H1 (cell line): ENCODE data around the gene SCNN1A. TPM values are rescaled to one million over a fixed set of nuclear protein-coding genes. Genes with fewer than 3 reads are reported as not detected.

ENCODE experiments used
- polyA plus RNA-seq, 7 experiments: library from polyadenylated mRNA; depleted of rRNA in 3 of 7; stranded (reverse) in 5 of 7; unstranded in 2 of 7; fragments of >200 nt in 5 of 7; fragments of 200-250 nt in 2 of 7; gene quantifications; 1 replicate in 5 of 7; 2 replicates in 1 of 7; 4 replicates in 1 of 7; pipeline versions ENCODE4 v1.2.1 to v1.2.3, GENCODE V29; 2011 to 2013; ENCODE audit warnings: missing spikeins in 2 of 7, mixed read lengths in 2 of 7
- small RNA-seq: library from polyadenylated mRNA; stranded (forward); fragments of <200 nt; extraction: miRNeasy Mini kit (QIAGEN cat#:217004); gene quantifications from one replicate; pipeline ENCODE3, GENCODE V24; 2013; ENCODE audit not compliant: insufficient read depth
- total RNA-seq: library from RNA; stranded (reverse); fragmentation: NEBNext Ultra II Directional; extraction: Animal tissue kit (Norgen Biotek cat#: 25700); gene quantifications from 2 replicates; pipeline ENCODE4 v1.2.1, GENCODE V29; 2021

The SCNN1A gene
- total and polyA plus RNA-seq, 2 of the 8 experiments (the other 6 are each of a cell fraction or from before 2014, with no cell fraction given) = 85.5 to 156 TPM

Small RNAs within 50 kb of the gene (small RNA-seq; reads per million reads assigned to genes)
- gene RN7SL391P = not detected

Other genes with a start within 250 kb of the SCNN1A start
- gene CD9, start 175.2 kb downstream of the SCNN1A start, total RNA-seq = 164 and 168 TPM in 2 replicates
- gene CD9, start 175.2 kb downstream of the SCNN1A start, polyA plus RNA-seq (2011; rRNA removed) = 173 and 319 TPM in 2 replicates
- gene PLEKHG6, start 64.9 kb downstream of the SCNN1A start, total RNA-seq = 25.5 and 32.5 TPM in 2 replicates
- 23.1 and 38.1 TPM in 2 replicates for gene PLEKHG6, start 64.9 kb downstream of the SCNN1A start, polyA plus RNA-seq (2011; rRNA removed)
- 42.1 and 45.8 TPM in 2 replicates for gene TNFRSF1A, start 33.5 kb downstream of the SCNN1A start, total RNA-seq
- 28.7 and 48.7 TPM in 2 replicates for gene TNFRSF1A, start 33.5 kb downstream of the SCNN1A start, polyA plus RNA-seq (2011; rRNA removed)
- 6.3 and 6.7 TPM in 2 replicates for gene LTBR, start 8.6 kb upstream of the SCNN1A start, total RNA-seq
- gene LTBR, start 8.6 kb upstream of the SCNN1A start, polyA plus RNA-seq (2011; rRNA removed) = 5.1 and 9.2 TPM in 2 replicates
- 0.28 TPM in 1 of 2 replicates, not detected in the other for gene CD27, start 69.4 kb upstream of the SCNN1A start, total RNA-seq
- gene CD27, start 69.4 kb upstream of the SCNN1A start, polyA plus RNA-seq (2011; rRNA removed) = 0.39 TPM in 2 replicates
- 0.61 and 0.67 TPM in 2 replicates for gene TAPBPL, start 76.5 kb upstream of the SCNN1A start, total RNA-seq
- 1.5 and 1.6 TPM in 2 replicates for gene TAPBPL, start 76.5 kb upstream of the SCNN1A start, polyA plus RNA-seq (2011; rRNA removed)
- 9.3 and 10.8 TPM in 2 replicates for gene VAMP1, start 95.1 kb upstream of the SCNN1A start, total RNA-seq
- 23.1 and 28.2 TPM in 2 replicates for gene VAMP1, start 95.1 kb upstream of the SCNN1A start, polyA plus RNA-seq (2011; rRNA removed)
- 318 and 331 TPM in 2 replicates for gene MRPL51, start 117.7 kb upstream of the SCNN1A start, total RNA-seq
- gene MRPL51, start 117.7 kb upstream of the SCNN1A start, polyA plus RNA-seq (2011; rRNA removed) = 101 and 119 TPM in 2 replicates
- 129 and 132 TPM in 2 replicates for gene NCAPD2, start 118.5 kb upstream of the SCNN1A start, total RNA-seq
- 55.8 and 69.6 TPM in 2 replicates for gene NCAPD2, start 118.5 kb upstream of the SCNN1A start, polyA plus RNA-seq (2011; rRNA removed)
- 5,175 and 5,215 TPM in 2 replicates for gene GAPDH, start 159.0 kb upstream of the SCNN1A start, total RNA-seq
- gene GAPDH, start 159.0 kb upstream of the SCNN1A start, polyA plus RNA-seq (2011; rRNA removed) = 15,878 and 16,791 TPM in 2 replicates
- gene IFFO1, start 180.5 kb upstream of the SCNN1A start, total RNA-seq = 11.8 and 12.2 TPM in 2 replicates
- gene IFFO1, start 180.5 kb upstream of the SCNN1A start, polyA plus RNA-seq (2011; rRNA removed) = 12.8 and 16.4 TPM in 2 replicates
- gene NOP2, start 192.7 kb upstream of the SCNN1A start, total RNA-seq = 82.6 and 85.6 TPM in 2 replicates
- gene NOP2, start 192.7 kb upstream of the SCNN1A start, polyA plus RNA-seq (2011; rRNA removed) = 34.4 and 35.4 TPM in 2 replicates
- gene CHD4, start 231.8 kb upstream of the SCNN1A start, total RNA-seq = 305 and 330 TPM in 2 replicates
- 198 and 214 TPM in 2 replicates for gene CHD4, start 231.8 kb upstream of the SCNN1A start, polyA plus RNA-seq (2011; rRNA removed)